ENCODE results near the gene C16orf96. TPM values are rescaled to one million over a fixed set of nuclear protein-coding genes. Genes with fewer than 3 reads are reported as not detected.

The C16orf96 gene
- total and polyA plus RNA-seq, 2 of the 13 experiments (the other 11 are each of a cell fraction or from before 2014, with no cell fraction given), result 0.03 TPM; not detected in 1

GRCh38 chr16:4532238-4532637, 23.9 kb upstream of the C16orf96 start:
- DNase-seq (ENCODE audit: low spot score), result no peak
- POLR2A ChIA-PET, result no interaction called here
- intact Hi-C loops (cut with micrococcal nuclease; ENCODE audit: unreplicated experiment) (no loop called here), in situ Hi-C loops (cut with HindIII; ENCODE audit: extremely low pct_ligation_motif_present, low pct_unique_long_range_greater_than_20kb) (no loop called here)
- Histone ChIP-seq H3K9me3 (ENCODE audit: low read length) (no peaks in the 10 kb centered on the region), H2AFZ (ENCODE audit: low read length) (no peak overlapping the region), H3K9ac (ENCODE audit: insufficient read depth, low read depth, low read length) (no peak overlapping the region), H3K27me3 (ENCODE audit: control insufficient read depth in 1 of 2, insufficient read depth in 2 of 2, low read length in 2 of 2) (no peaks in the 10 kb centered on the region), H3K4me3 (replicated peaks in 1 of 3; ENCODE audit: insufficient read depth in 1 of 3, low read depth in 2 of 3, low read length in 3 of 3) (no peak overlapping the region), H3K4me1 (ENCODE audit: insufficient read depth, low read length) (peaks cover 60% of the 10 kb centered on the region), H3K27ac (ENCODE audit: extremely low read length, insufficient read depth, low read length) (no peak overlapping the region), H3K79me2 (ENCODE audit: insufficient read depth, low read length) (peaks cover 91% of the 10 kb centered on the region), H4K20me1 (ENCODE audit: insufficient read depth, low read length) (peaks cover 35% of the 10 kb centered on the region; the same call in 1 of the 2 replicates), H3K4me2 (ENCODE audit: low read depth, low read length) (no peak overlapping the region), H3K36me3 (replicated peaks in 1 of 2; ENCODE audit: control insufficient read depth in 1 of 2, insufficient read depth in 2 of 2, low read length in 2 of 2) (peaks cover 8 to 19% of the 10 kb centered on the region in 2 experiments)
- FAIRE-seq, result no peak
- 99% methylated on average over 10 of the region's 10 CpGs for WGBS (ENCODE audit: low lambda C conversion rate)
- no TSS peak for BruUV-seq (replicated peaks)
- no peak for ATAC-seq
- CTCF ChIA-PET (ENCODE audit: low intra/inter-chr PET ratio, low total read pairs), result no interaction called here
- TF ChIP-seq POLR2A (IDR thresholded peaks at IDR 0.05; ENCODE audit: insufficient read depth in 1 of 2, low read depth in 2 of 2, low read length in 2 of 2), result 0 out of 4 replicates have a peak, but pooled peaks of 1 of the 2 experiments have one; percentile 31
- no peak for TF ChIP-seq TBL1XR1 (IDR thresholded peaks at IDR 0.05; ENCODE audit: borderline replicate concordance, low read length, partially characterized antibody)
- TF ChIP-seq, protein P1, sequence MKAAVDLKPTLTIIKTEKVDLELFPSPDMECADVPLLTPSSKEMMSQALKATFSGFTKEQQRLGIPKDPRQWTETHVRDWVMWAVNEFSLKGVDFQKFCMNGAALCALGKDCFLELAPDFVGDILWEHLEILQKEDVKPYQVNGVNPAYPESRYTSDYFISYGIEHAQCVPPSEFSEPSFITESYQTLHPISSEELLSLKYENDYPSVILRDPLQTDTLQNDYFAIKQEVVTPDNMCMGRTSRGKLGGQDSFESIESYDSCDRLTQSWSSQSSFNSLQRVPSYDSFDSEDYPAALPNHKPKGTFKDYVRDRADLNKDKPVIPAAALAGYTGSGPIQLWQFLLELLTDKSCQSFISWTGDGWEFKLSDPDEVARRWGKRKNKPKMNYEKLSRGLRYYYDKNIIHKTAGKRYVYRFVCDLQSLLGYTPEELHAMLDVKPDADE (CRISPR knock-in tag; IDR thresholded peaks at IDR 0.05), result no peak
- TF ChIP-seq, protein P2, sequence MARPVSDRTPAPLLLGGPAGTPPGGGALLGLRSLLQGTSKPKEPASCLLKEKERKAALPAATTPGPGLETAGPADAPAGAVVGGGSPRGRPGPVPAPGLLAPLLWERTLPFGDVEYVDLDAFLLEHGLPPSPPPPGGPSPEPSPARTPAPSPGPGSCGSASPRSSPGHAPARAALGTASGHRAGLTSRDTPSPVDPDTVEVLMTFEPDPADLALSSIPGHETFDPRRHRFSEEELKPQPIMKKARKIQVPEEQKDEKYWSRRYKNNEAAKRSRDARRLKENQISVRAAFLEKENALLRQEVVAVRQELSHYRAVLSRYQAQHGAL (CRISPR knock-in tag; IDR thresholded peaks at IDR 0.05; ENCODE audit: not compliant biosample characterization), result no peak

DNA sequence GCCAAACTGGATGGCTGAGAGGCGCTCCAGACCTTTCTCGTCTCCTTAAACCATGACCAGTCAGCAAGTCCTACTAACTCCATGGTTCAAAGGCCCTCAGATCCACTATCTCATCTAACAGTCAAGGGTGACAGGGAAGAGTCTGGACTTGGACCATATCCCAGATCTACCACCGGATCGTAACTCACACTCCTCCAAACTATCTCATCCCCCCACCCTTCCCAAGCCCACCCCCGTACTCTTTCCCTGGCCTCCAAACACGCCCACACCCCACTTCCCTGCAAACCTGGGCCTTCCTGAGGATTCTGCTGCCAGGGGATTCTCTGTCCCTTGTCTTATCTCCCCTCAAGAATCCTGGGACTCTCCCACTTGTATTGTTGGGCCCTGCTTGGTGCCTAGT, 22.6 kb upstream of the C16orf96 start:
- CTCF ChIA-PET (ENCODE audit: low intra/inter-chr PET ratio, low total read pairs), result no interaction called here
- TF ChIP-seq STAT6 (CRISPR knock-in tag; IDR thresholded peaks at IDR 0.05; ENCODE audit: borderline replicate concordance) (no peak), NR3C1 (CRISPR knock-in tag; IDR thresholded peaks at IDR 0.05) (no peak), PCBP1 (IDR thresholded peaks at IDR 0.05; ENCODE audit: borderline replicate concordance, low read depth, low read length) (no peak), ZNF562 (CRISPR knock-in tag; IDR thresholded peaks at IDR 0.05; ENCODE audit: borderline replicate concordance) (no peak), ZNF207 (IDR thresholded peaks at IDR 0.05; ENCODE audit: borderline replicate concordance) (no peak), ZNF136 (CRISPR knock-in tag; IDR thresholded peaks at IDR 0.05; ENCODE audit: low read depth) (no peak)
- TF ChIP-seq, protein P3, sequence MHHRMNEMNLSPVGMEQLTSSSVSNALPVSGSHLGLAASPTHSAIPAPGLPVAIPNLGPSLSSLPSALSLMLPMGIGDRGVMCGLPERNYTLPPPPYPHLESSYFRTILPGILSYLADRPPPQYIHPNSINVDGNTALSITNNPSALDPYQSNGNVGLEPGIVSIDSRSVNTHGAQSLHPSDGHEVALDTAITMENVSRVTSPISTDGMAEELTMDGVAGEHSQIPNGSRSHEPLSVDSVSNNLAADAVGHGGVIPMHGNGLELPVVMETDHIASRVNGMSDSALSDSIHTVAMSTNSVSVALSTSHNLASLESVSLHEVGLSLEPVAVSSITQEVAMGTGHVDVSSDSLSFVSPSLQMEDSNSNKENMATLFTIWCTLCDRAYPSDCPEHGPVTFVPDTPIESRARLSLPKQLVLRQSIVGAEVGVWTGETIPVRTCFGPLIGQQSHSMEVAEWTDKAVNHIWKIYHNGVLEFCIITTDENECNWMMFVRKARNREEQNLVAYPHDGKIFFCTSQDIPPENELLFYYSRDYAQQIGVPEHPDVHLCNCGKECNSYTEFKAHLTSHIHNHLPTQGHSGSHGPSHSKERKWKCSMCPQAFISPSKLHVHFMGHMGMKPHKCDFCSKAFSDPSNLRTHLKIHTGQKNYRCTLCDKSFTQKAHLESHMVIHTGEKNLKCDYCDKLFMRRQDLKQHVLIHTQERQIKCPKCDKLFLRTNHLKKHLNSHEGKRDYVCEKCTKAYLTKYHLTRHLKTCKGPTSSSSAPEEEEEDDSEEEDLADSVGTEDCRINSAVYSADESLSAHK (CRISPR knock-in tag; IDR thresholded peaks at IDR 0.05; ENCODE audit: borderline replicate concordance), result no peak

More for the DNA sequence above, 22.6 kb upstream of the C16orf96 start:
- H3K36me3 ChIP-seq (replicated peaks in 1 of 2; ENCODE audit: control insufficient read depth in 1 of 2, insufficient read depth in 2 of 2, low read length in 2 of 2), result peaks cover 8 to 19% of the 10 kb centered on the region in 2 experiments
- BruUV-seq (replicated peaks), result no TSS peak
- peaks cover 61% of the 10 kb centered on the region for H3K4me1 ChIP-seq (ENCODE audit: insufficient read depth, low read length)
- ATAC-seq (no peak), FAIRE-seq (no peak), DNase-seq (ENCODE audit: low spot score) (no peak)
- no peak overlapping the region for H2AFZ ChIP-seq (ENCODE audit: low read length)
- no peak overlapping the region for H3K4me2 ChIP-seq (ENCODE audit: low read depth, low read length)
- intact Hi-C loops (cut with micrococcal nuclease; ENCODE audit: unreplicated experiment), result no loop called here
- in situ Hi-C loops (cut with HindIII; ENCODE audit: extremely low pct_ligation_motif_present, low pct_unique_long_range_greater_than_20kb), result no loop called here
- no peak overlapping the region for H3K9ac ChIP-seq (ENCODE audit: insufficient read depth, low read depth, low read length)
- no peaks in the 10 kb centered on the region for H3K9me3 ChIP-seq (ENCODE audit: low read length)
- POLR2A ChIA-PET, result no interaction called here
- H3K27me3 ChIP-seq (ENCODE audit: control insufficient read depth in 1 of 2, insufficient read depth in 2 of 2, low read length in 2 of 2), result no peaks in the 10 kb centered on the region
- no peak overlapping the region for H3K4me3 ChIP-seq (replicated peaks in 1 of 3; ENCODE audit: insufficient read depth in 1 of 3, low read depth in 2 of 3, low read length in 3 of 3)
- WGBS (ENCODE audit: low lambda C conversion rate), result 94% methylated on average over 6 of the region's 6 CpGs
- H3K27ac ChIP-seq (ENCODE audit: extremely low read length, insufficient read depth, low read length), result no peak overlapping the region
- peaks cover 35% of the 10 kb centered on the region; the same call in 1 of the 2 replicates for H4K20me1 ChIP-seq (ENCODE audit: insufficient read depth, low read length)
- H3K79me2 ChIP-seq (ENCODE audit: insufficient read depth, low read length), result peaks cover 89% of the 10 kb centered on the region

Data from HepG2 (cell line).